Keratinocyte (primary cell): ENCODE results near the gene MOB3B.

ENCODE experiments used
- CTCF ChIP-seq, 3 experiments: IDR thresholded peaks in 1 of 3; conservative IDR thresholded peaks in 1 of 3; optimal IDR thresholded peaks in 1 of 3; 2 replicates in 2 of 3; 3 replicates in 1 of 3; pipeline versions ENCODE3 to v1.5.1; 2011; ENCODE audit warnings: low read length in 3 of 3, mild to moderate bottlenecking in 3 of 3, moderate library complexity in 2 of 3, control low read depth in 1 of 3, inconsistent platforms in 1 of 3; ENCODE audit not compliant: insufficient read depth in 2 of 3; ENCODE audit errors: extremely low read depth in 1 of 3
- EZH2 ChIP-seq: IDR thresholded peaks from one replicate; pipeline ENCODE4 v1.6.1; 2012; ENCODE audit warnings: inconsistent platforms, mild to moderate bottlenecking, low read length, moderate library complexity

DNA sequence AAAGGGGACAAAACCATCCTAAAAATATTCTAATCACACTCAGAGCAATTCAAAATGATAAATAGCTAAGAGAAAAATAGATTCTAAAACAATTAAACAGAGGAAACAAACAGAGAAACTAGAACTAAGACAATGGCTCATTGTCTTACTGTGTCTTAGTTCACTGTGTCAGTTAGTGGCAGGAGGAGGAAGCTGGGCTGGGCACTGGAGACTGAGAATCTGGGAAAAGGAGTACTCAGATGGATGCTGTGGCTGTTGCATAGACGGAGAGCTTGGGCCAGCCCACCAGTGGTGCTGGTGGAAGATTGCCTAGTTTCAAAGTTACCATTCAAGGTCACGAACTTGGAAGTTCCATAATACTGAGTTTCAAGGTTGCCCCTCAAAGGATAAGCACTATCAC lies 100.2 kb downstream of the MOB3B start:
- TF ChIP-seq CTCF (optimal IDR thresholded peaks at IDR 0.05 in 1 of 3, IDR thresholded peaks at IDR 0.05 in 1 of 3, conservative IDR thresholded peaks at IDR 0.05 in 1 of 3; ENCODE audit: extremely low read depth in 1 of 3, insufficient read depth in 2 of 3, low read length in 3 of 3), result no peak
- no peak for TF ChIP-seq EZH2
